Measurements from ENCODE around the gene TMEM252.

TMEM252 gene

DNA sequence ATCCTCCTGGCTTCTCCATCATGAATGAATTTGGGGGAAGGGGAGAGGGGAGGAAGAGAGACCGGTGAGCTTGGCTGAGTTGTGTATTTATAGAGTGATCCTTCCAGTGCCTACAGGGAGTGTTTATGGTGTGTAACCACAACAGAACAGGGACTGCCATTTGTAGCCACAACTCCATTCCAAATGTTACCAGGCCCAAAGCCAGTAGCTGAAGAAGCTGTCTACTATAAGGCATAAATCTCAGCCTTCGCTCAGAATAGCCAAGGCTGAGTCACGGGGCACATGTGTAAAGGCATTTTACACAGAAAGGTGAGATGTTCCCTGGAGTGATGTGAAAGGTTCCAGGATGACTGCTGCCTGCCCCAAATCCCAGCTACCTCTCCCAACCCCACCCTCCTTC lies 2.5 kb downstream of the TMEM252 start:
- no peak for FAIRE-seq

DNA sequence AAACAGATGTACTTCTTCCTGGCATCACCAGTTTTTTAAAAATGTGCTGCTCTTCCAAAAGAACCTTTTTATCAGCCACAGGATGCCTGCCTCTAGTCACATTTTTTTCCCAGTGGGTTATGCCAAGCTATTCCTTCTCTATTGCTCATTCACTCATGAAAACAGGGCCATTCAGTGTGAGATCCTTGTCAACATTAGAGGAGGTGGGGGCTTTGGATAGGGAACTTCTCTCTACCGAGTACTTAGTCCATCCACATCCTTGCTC lies 3.1 kb downstream of the TMEM252 start:
- FAIRE-seq = no peak

DNA sequence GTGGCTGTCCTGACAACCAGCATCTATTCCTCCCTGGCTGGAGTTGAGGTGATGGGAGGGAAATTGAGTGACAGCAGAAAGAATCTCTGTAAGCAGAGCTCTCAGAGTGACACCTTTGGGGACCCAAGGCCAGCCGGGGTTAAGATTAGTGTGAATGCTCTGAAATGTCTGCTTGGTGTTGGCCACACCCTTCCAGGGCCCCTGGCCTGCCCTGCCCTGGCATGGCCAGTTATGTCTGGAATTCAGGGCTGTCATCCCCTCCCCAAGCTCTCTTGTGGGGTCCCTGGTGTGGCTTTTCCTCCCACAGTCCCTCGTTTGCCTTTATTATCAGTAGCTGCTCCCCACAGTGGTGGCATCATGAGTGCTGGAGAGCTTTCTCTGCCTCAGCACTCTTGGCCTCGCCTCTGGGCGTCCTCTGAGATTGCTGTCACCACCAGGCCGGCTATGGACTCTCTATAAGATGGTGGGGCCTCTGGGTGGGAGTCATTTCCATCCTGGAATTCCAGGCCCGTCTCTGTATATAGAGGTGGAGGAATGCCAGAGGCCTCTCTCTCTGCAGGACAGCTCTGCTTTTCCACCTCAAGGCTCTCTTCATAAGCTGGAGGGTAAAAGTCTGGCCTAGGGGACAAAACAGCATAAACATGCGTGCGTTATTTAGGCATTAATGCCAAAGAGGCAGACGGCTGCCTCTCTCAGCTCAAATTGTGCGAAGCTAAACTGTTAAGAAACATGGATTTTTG lies 3.6 kb downstream of the TMEM252 start:
- no peak for FAIRE-seq

DNA sequence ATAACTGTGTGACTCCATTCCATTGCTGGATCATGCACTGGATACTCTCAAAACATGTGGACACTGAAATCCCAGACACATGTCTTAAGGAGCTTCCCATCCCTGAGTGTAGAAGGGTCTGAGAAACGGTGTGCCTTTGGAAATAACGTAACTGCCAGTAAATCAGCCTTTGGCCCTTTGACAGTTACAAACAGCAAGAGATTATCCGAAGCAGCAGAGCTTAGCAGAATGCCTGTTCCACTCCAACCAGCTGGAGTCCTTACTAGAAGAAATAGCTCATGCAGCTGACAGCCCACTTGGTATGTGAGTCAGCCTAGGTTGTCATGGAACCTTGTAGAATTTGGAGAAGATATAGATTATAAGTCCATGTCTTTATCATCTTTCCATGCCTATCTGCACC lies 7.0 kb downstream of the TMEM252 start:
- FAIRE-seq = no peak

DNA sequence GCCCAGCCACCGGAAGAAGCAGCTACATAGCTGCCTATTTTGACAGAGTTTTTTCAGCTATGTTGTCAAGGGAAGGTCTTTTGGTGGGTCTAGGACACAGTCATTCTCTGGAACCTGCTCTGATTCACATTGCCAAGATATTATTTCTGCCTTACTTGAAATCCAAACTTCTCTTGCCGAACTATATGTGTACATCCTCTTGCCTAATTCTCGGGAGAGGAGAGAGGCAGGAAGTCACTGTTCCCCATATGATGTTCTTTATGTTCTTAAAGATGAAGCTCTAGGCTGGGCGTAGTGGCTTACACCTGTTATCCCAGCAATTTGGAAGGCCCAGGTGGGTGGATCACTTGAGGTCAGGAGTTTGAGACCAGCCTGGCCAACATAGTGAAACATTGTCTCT lies 8.6 kb downstream of the TMEM252 start:
- no peak for FAIRE-seq

DNA sequence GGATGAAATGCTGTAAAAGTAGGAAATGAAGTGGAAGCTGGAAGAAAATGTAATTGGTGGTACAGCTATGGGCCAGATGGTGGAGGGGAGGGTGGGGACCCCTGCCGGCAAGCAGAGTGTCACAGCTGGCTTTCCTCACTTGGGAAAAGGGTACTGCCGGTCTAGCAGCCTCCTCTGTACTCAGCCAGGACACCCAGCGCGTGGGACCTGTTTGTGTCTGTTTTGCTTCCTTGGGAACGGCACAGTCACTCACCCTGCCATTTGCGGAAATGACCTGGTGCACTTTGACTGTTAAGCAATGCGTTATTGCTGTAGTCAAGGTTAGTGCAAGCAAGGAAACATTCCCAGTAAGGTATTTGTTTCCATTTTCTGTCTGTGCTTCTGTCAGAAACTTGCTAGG lies 10.1 kb downstream of the TMEM252 start:
- FAIRE-seq = no peak

DNA sequence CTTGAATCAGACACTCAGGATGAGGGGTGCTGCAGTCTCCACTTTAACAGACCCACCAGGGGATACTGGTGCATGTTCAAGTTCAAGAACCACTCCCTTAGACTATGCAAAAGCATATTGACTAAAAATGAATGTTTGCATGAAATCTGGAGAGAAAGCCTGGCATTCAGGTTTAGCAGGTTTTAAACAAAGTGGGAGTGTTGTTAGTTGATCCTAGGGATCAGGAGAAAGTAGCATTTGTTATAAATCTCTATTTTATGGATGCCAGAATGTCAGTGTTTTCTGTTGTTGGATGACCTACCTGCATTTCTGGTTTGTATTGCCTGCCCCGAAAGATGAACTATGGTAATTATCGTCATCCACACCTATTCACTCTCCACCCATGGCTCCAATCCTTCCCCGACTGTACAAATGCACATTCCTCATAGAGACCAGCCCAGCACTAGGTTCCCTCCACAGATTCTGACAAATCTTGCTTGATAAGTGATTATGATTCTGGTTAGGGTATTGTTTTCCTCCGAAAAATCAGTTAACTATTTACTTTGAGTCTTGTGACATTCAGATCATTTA lies 17.2 kb downstream of the TMEM252 start:
- FAIRE-seq = no peak

DNA sequence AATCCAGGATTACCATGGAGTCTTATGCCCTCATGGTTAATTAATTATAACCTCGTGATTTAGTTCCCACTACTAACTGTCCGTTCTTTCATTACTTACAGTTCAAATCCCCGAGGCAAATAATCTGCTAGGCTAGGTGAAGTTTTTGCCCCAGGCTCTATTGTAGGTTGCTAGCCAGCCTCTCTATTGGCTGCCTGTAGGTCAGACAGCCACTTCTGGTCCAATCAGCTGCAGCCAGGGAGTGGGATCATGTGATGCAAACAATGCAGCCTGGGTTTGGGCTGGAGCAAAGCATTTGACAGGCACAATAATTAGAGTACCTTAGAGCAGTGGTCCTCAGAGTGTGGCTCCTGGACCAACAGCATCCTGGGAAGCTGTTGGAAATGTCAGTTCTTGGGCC lies 17.7 kb downstream of the TMEM252 start:
- FAIRE-seq = no peak

DNA sequence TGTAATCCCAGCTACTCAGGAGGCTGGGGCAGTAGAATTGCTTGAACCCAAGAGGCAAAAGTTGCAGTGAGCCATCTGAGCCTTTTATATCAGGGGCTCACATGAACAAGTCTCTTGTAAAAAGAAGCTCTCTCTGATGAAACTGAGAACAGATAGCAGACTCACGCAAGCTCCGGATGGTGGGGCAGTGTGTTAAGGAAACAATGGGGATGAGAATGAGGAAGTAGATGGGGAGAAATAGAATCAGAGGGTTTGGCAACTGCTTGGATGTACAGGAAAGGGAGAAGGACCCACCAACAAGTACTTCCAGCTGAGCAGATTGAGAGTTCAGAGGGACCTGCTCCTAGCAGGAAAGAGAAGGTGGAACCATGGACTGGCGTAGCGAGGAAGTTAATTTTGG lies 18.6 kb downstream of the TMEM252 start:
- no peak for FAIRE-seq

DNA sequence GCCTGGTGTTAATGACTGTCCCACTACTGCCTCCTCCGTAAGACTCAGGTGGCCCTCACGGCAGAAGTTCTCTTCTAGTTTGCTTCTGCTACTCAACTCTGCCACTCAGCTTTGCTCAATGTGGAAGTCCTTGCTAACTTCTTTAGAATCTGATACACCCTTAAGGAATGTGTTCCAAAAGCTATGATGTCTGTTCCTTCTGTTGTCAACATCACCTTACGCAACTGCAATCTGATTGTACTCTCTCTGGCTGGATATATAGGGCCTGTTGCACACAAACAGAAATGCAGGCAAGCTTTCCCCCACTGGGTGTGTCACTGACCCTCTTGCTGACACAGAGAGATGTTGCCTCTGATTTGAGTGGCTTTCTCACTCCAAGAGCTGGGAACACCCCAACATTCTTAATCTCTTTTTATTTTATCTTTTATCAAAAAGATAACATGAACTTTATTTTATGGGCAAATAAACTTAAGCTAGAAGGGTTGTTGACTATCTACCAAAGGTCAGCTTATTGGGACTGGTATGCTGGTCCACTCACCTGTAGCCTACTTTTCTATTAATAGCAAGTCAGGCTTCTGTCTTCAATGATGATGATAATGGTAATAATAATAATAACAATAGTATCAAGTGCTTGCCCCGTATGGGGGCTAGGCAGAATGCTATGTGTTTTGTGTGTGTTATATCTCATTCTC lies 25.2 kb downstream of the TMEM252 start:
- no peak for FAIRE-seq

DNA sequence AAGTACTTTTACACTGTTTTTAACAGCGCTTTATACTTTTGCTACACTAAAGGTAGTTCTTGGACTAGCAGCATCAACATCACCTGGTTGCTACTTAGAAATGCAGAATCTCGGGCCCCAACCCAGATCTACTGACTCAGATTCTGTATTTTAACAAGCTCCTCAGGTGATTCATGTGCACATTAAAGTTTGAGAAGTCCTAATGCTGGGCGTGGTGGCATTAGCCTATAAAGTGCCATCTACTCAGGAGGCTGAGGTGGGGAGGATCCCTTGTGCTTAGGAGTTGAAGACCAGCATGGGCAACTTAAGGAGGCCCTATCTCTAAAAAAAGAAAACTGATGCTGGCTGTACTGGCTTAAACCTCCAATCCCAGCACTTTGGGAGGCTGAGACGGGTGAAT lies 26.7 kb downstream of the TMEM252 start:
- no peak for FAIRE-seq

DNA sequence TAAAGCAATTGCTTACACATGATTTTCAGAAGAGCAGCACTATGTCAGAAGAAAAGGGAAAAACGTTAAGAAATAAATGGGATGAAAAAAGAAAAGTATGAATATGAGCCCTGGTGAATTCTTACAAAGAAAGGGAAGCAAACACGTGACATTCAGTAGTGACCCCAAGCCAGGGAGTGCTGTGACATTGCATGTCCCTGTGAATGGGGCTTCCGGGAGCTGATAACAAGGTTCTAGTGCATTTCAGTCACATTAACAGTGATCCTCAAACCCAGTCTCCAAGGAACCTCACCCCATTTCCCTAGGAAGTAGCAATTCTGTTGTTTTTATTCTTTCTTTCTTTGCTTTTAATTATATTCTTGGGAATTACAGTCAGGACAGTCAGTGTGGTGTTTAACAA lies 27.3 kb downstream of the TMEM252 start:
- FAIRE-seq = no peak

DNA sequence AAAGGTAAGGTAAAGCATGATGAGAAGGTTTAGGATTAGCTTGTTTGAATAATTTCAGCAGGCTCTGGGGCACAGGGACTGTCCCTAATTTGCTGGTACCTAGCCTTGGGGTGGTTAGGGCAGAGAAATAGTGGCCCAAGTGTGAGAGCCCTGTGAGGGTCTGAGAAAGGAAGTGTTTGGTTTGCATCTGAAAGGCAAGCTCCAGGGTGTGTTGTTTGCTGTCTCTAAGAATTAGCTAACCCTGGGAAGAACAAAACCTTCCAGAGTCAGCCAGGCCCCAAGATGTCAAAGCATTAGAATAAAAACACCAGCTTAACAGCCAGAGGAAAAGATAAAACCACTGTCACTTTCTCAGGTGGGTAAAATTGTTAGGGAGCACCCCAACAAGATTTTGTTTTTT lies 31.0 kb downstream of the TMEM252 start:
- FAIRE-seq = no peak

DNA sequence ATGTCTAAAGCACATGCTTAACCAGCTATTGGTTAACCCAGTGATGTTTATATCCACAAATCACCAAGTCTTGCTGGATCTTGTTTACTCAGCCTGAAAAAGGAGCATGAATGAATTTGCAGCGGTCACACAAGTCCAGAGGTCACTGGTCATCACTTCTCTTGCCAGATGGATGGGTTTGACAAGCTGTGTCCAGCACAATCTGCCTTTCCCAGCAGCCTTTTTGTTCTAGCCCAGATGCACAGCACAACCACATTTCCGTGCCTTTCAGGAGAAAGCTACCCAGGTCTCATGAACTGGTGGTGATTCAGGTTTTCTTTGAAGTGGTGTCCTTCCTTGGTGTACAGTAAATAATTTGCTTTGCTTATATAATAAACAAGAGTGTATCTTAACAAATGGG lies 32.1 kb downstream of the TMEM252 start:
- no peak for FAIRE-seq

DNA sequence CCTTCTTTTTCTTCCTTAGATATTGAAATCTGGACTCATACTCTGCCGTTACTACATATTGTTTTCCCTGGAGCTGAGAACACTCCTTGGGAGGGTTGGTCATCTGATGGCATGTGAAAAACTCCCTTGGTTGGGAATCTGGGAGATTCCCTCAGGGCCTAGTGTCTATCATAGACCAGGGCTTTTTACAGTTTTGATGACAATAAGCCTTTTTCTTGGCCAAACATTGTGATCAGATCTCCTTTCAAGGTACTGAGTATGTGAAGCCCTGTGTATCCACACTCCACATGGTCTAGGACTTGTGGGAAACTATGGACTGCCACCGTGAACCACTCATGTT lies 32.9 kb downstream of the TMEM252 start:
- no peak for FAIRE-seq

DNA sequence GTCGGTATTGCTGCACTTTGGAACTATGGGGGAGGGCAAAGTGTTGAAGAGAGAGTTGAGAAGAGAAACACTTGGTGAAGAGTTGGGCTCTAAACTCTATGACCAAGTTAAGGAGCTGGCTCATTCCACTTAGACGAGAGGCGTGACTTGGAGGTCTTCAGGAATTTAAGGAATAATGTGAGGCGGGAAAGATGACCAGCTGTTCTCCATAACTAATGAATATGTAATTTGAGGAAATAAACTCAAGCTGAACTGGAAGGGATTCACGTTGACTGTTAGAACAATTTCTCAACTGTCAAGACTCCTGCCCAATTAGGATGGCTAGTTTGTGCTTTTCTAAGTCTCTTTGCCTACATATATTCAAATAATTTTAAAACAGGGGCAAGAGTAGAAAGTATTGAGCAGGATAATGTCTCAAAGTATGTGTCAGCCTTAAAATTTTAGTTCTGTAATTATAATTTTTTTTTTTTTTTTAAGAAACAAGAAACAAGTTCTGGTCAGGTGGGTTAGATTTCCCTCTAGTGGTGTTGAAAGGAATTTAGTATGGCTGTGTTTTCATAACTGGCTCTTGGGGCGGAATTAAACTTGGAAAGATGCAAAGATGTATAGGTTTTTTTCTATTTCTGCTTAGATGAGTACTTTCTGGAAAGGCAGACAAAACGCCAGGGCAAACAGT lies 33.4 kb downstream of the TMEM252 start:
- FAIRE-seq = no peak

DNA sequence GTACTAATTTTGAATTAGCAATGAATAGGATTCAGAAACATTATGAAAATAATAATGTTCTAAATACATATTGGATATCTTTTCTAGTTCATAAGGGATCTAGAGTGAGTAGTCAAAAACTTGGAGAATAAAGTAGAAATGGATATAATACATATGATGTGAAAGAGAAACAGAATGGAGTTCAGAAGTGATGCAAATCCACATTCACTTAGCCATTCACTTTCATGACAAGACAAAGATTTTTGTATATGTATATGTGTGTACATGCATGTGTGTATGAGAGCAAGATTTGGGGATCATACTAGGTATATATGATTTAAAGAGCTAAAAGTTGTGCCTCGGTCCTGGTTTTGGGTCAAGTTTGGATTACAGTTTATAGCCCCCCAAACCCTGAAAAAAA lies 34.1 kb downstream of the TMEM252 start:
- no peak for FAIRE-seq

DNA sequence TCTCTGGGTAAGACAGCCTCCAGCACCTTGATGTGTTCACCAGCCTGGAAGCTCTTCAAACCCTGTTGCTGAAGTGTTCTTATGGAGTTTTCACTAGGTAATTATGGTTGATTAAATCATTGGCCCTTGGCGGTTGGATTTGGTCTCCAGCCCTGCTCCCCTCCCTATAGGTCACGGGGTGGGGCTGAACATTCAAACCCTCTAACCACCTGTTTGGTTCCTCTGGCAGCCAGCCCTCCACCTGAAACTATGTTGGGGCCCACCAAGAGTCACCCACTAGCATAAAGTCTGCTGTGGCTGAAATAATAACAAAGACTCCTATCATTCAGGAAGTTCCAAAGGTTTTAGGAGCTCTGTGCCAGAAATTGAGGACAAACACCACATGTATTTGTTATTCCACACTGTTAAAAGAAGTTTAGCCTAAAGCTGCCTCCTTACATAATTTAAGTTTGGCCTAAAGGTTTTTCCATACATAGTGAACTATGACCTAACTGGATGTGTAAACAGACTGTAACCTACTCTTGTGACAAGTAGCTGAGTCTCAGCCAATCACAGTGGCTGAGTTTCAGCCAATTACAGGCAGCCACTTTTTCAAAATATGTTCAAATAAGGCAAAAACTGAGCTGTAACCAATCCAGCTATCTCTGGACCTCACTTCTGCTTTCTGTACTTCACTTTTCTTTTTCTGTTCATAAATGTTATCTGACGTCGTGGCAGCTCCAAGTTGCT lies 34.8 kb downstream of the TMEM252 start:
- FAIRE-seq = no peak

DNA sequence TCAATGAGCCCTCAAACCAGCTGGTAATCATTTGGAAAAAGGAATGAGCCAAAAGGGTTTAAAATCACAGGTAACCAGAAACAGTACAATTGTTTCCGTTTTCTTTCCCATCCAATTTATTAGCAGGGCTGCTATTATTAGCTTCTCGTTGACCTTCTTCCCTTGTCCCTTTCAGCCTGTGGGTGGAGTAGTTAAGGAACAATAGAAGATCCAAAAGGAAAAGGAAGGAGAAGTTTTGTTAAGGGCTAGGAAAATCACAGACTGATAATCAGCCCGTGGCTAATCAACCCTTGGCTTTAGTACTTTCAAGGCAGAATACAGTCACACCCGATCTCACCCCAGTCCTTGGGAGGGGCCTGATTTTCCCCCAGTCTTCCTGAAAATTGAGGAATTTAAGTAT lies 38.4 kb downstream of the TMEM252 start:
- FAIRE-seq = no peak

DNA sequence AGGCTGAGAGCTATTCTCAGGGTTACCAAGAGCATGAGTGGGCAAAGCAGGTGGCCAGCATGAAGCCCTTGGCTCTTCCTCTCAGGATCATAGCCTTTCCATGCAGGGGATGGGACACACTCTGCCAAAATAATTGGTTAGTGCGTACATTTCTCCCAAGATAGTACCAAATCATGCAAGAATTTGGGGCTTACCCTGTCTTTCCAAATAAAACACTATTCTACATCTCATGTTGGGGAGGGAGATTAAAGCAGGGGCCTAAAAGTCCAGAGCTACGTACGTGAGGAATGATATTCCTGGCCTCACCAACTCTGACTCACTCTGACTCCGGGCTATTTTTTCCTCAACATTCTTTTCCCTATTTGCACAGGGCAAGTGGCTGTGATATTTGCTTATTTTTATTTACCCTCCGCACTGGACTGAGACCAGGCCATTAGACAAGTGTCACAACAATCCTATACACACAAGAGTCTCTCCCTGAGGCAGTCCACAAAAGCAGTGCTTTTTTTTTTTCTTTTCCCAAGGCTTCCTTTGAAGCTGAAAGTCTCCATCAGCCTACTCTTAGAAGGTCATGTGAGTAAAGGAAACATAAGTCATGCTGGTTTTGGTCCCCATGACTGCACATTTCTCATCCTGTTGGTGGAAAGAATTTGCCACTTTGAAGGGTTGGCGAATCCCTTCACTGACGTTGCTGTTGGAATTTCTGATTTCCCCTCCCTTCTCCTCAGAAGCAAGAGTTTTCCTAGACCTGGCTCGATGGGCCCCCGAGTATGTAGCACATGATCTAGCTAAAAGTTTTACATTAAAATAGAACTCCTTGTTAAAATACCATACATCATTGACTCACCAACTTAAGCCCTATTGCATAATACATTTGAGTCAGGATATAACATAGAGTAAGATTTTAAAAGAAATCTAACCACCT lies 40.0 kb downstream of the TMEM252 start:
- FAIRE-seq = no peak

DNA sequence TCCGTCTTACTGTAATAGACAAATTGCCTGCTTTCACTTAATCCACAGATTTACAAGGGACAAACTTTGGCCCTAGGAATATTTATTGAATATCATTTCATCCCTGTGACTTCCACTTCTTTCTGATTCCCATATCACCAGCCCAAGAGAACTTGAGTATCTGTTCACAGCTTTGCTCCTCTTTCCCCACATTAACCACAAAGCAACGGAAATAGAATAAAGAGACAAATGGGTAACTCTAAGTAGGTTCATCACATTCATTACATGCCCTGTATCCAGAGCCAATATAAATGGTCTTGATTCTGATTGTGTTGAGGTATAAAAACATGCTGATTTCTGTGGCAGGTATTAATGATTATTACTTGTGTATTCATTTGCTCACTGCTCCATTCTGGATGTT lies 41.9 kb downstream of the TMEM252 start:
- FAIRE-seq = no peak

DNA sequence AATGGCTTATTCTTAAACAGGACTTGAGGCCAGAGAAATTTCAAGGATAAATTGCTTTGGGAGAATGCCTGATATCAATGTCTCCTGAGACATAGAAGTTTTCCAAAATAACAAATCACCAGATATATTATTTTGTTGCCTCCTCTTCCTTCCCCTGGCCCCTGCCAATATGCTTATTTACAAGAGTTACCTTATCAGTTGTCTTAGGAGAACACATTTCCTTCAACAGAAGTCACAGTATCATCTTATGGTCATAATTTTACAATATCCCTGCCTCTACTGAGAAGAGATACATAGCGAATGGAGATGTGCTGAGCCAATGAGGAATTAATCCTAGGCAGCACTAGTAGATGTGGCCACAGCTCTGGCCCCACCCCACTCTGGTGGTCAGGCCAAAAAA lies 43.1 kb downstream of the TMEM252 start:
- FAIRE-seq = no peak

DNA sequence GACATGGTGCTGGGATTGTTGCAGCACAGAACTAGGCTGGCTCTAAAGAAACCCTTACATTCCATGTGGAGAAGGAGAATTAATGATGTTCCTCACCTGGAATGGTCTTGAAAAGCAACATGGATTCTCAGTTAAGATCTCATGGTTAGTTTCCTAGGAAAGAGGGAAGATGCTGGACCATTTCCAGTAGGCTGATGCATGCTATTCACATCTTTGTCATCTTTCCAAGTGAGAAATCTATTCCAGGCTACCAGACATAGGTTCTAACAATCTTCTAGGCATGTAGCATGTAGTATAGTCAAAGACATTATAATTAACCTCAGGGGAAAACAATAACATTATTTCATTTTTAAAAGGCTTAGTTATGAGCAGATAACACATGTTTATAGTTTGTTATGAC lies 44.3 kb downstream of the TMEM252 start:
- FAIRE-seq = no peak
